ENCODE results near the gene SPCS1.
"Not testable (repeated sequence)": the region's sequence is repeated elsewhere in the genome, so short reads cannot be mapped to it uniquely, and the experiment has no call there.

Gene SPCS1

DNA sequence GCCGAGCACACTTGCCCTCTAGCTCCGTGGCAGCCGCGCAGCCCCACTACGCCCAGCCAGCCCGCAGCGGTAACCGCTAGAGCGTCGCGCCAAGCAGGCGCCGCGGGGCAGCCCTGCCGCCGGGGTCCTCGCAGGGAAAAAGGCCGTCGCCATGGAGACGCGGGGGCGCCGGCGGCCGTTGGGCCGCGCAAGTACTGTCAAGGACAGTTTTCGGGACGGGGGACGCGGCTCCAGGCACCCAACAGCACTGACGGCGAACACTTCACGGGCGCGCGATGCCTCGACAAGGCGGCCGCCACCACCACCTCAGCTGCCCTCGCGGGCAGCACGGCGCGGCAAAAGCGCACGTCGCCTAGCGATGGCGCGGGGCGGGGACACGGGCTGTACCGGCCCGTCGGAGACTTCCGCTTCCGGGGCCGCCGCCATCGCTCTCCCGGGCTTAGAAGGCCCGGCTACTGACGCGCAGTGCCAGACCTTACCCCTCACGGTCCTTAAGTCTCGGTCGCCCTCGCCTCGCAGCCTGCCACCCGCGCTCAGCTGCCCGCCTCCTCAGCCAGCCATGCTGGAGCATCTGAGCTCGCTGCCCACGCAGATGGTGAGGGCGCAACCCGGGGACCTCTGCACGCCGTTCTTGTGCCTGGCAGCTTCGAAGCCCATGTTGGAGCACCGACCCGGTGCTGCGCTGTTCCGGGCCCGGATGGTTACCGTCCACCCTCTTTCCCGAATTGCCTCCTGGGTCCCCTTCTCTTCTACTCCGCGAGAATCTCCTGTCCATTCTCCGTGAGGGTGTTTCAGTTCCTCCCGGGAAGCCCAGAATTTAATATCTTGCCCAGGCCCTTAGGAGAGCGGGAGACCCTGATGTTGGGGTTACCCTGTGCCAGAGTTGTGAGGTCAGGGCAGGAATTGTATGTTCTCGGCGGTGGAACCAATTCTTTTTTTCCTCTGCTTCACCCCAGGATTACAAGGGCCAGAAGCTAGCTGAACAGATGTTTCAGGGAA, at the start of gene SPCS1, which contains the start of gene GLT8D1:
Gene SPCS1 (plus strand): TSS at position 419 of the 999 bp plus-strand sequence. CDS start 141 bp downstream, at position 560.
Gene GLT8D1 (minus strand): TSS at position 104 of the 999 bp plus-strand sequence. CDS start 5,331 bp downstream, outside the sequence.
- in situ Hi-C loops (cut with MboI; ENCODE audit: low sequenced_read_pairs) = no loop called here

DNA sequence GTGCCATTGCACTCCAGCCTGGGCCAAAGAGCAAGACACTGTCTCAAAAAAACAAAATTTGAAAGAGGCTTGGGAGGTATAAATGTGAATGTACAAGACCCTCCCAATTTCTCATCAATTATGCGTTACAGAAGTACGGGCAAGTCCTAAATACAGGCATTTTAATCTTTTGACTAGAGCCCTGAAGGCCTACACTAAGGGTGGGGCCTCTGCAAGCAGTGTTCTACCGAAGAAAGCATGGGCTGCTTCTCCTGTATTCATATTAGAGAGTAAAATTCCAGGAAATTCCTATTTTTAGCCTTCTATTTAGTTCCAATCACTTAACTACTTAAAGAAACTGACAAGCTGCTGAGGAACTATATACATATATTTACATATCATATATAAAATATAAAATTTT, 45.9 kb upstream of the SPCS1 start:
- in situ Hi-C loops (cut with MboI; ENCODE audit: low sequenced_read_pairs) = no loop called here

DNA sequence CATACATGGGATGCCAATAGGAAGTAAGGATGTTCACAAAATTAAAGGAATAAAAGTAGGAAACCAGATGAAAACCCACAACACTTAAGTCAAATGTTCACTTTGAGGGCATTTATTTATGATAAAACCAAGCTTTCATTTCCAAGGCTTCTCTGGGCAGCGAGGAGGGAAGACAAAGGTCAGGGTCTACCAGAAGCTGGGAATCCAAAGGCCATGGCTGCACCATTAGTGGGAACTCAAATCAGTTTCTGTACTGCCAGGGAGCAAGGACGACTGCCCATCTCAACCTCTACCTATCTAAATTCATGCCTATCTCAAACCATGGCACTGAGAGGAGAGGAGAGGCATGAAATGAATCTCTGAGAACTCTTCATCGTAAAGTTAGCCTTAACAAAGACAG, 42.8 kb upstream of the SPCS1 start:
- in situ Hi-C loops (cut with MboI; ENCODE audit: low sequenced_read_pairs) = no loop called here

DNA sequence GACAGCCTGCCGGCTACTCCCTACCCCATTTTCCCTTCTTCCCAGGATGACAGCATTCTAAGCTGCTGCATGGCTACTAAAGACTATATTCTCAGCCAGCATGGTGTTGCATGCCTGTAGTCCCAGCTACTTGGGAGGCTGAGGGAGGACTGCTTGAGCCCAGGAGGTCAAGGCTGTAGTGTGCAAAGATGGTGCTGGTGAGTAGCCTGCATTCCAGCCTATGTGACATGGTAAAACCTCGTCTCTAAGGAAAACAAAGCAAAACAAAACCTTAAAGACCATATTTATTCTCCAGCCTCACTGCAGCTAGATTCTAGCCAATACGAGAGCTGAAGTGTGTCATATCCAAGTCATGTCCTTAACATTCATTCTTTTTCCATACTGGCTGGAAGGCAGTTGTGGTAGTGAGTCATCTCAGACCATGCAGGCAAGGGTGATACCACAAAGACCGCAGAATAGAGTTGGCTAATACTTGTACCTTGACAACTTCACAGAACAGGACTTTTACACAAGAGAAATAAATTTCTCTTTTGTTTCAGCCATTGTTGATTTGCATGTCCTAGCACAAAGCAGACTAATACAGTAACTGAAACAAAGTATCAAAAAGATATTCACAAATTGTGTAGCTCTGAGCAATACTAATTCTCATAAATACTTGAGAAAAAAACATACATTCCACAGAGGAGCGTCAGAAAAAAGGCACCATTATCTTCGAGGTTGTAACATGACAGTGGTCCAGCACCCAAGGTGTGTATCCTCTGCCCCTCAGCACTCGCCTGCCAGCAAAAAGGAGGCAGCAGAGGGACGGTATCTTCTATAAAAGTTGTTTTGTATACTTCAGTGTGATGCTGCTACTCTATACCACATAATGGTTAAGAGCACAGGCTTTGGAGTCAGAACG, 35.0 kb upstream of the SPCS1 start:
- in situ Hi-C loops (cut with MboI; ENCODE audit: low sequenced_read_pairs) = no loop called here

DNA sequence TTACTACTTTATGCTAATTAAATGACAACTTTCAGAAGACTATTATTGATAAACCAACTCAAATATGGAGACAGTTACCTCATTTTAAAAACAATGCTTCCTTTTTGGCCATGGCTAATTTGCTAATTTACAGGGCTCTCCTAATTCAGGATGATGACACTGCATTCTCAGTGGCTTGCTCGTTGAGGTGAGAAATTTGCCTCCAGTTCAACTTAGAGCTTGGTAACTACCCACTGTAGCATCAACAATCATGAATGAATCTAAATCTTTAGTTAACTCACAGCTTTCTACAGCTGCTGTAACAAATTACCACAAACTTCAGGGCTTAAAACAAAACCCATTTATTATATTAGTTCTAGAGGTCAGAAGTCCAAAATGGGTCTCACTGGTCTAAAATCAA, 34.2 kb upstream of the SPCS1 start:
- in situ Hi-C loops (cut with MboI; ENCODE audit: low sequenced_read_pairs) = no loop called here

DNA sequence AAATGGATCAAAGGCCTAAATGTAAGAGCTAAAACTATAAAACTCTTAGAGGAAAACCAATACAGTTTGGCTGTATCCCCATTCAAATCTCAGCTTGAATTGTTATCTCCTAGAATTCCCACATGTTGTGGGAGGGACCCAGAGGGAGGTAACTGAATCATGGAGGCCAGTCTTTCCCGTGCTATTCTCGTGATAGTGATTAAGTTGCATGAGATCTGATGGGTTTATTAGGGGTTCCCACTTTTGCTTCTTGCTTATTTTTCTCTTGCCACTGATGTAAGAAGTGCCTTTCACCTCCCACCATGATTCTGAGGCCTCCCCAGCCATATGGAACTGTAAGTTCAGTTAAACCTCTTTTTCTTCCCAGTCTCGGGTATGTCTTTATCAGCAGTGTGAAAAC, 29.7 kb upstream of the SPCS1 start:
- in situ Hi-C loops (cut with MboI; ENCODE audit: low sequenced_read_pairs) = not testable (repeated sequence)

DNA sequence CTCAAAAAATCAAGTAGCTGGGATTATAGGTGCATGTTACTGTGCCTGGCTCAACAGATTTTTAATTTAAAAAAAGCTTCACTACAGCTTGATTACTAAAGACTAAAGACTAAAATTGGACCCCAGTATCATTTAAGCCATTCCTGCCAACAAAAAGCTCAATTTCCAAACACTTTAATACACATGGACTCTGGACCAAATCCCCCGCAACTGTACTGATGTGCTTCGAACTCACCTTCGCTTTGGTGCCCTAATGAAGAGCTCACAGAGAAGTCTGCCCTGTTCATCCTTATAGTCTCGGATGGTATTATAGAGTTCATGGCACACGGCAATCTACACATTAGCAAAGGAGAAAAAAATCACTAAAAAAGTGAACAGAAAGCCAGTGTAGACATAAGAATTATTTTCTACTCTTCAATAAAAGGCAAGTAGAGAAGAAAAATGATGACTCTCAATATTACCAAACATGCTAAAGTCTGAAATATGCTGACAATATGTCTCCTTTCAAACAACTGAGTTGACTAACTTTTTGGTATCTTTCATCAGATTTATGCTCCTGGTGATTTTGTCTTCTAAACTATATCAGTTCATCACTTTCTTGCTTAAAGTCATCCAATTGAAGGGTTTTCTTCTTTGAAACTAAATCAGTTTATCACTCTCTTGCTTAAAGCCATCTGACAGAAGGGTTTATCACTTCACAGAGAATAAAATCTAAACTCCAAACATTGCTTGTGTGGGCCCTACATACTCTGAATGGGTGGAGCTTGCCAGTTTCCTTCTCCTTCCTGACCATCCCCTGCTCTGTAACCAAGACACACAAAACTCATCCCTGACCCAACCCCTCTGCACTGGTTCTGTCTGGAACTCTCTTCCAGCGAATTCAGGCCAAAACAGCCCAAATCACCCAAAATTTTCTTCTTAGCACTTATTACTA, 27.4 kb upstream of the SPCS1 start:
- in situ Hi-C loops (cut with MboI; ENCODE audit: low sequenced_read_pairs) = no loop called here

DNA sequence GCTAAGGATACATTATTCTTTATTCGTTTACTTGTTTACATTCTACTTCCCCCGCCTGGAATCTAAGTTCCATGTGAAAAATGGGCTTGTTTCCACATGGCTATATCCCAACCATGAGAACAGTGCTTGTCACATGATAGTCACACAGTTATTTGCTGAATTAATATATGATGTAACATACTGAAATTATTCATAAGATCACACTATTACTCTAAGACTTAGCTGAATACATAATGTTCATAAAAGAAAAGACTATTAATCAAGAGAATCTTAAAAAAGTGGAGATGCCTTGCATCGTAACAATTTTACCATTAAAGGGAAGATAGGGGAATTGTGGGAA, 26.7 kb upstream of the SPCS1 start:
- in situ Hi-C loops (cut with MboI; ENCODE audit: low sequenced_read_pairs) = no loop called here

DNA sequence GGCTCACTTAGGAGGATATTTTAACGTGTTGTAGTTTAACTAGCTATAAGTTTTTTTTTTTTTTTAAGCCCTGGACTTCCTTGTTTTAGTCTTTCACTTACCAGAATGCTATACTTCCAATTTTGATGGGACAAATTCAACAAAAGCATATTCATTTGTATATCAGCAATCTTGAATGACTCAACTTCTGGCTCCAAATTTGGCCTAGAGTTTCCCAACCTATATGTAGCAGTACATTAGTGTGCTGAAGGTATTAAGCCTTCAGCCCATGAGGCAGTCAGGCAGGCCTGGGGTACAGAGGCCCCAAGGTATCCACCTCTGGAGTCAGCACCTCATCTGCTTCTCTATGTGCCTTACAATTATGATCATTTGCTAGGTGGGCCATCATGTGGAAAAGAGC, 26.1 kb upstream of the SPCS1 start:
- in situ Hi-C loops (cut with MboI; ENCODE audit: low sequenced_read_pairs) = loop anchor here (10.0 kb wide), 1 partner anchor 205 kb away; no protein-coding TSS in a partner anchor

DNA sequence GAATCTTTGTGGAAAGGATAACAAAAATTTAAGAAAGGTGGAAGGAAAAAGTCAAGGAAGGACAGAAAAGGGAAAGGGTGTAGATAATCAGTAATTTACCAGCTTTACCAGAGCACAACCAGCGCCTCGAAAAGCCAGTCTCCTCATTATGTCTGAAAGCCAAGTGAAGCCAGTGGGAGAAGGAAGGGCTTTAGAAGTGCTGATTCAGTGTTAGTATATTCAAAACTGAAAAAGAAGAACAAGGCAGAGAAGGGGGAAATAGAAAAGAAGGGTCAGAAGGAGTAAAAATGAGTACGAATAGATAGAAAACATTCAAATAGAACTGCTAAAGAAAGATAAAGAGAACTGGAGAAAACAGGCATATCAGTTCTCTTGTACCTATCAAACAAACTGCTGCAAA, 24.3 kb upstream of the SPCS1 start:
- in situ Hi-C loops (cut with MboI; ENCODE audit: low sequenced_read_pairs) = loop anchor here (10.0 kb wide), 1 partner anchor 207 kb away; no protein-coding TSS in a partner anchor

DNA sequence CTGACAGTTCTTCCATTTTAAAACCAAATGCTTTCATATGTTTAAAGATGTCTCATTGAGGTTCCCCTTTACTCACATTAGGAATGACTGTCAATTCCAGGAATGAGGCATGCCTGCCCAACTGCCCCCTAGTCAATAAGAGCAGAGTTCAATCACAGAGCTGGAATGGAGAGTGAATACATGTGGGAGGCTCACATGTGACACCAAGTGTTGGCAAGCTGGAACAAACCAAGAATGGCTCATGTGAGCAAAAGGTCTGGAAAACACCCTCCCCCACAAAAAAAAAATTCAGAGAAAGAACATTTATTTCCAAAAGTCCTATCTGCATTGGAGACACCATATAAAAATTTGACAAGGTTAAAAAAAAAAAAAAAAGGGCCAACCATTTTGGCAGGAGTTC, 23.9 kb upstream of the SPCS1 start:
- in situ Hi-C loops (cut with MboI; ENCODE audit: low sequenced_read_pairs) = loop anchor here (10.0 kb wide), 1 partner anchor 207 kb away; no protein-coding TSS in a partner anchor

DNA sequence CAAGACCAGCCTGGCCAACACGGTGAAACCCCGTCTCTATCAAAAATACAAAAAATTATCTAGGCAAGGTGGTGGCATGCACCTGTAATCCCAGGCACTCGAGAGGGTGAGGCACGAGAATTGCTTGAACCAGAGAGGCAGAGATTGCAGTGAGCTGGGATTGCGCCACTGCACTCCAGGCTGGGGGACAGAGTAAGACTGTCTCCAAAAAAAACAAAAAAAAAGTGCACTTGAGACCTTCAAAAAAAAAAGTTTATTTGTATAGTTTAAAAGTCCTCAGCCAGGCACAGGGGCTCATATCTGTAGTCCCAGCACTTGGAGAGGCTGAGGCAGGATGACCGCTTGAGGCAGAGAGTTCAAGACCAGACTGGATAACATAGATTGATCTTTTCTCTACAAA, 22.3 kb upstream of the SPCS1 start:
- in situ Hi-C loops (cut with MboI; ENCODE audit: low sequenced_read_pairs) = loop anchor here (10.0 kb wide), 1 partner anchor 209 kb away; no protein-coding TSS in a partner anchor

DNA sequence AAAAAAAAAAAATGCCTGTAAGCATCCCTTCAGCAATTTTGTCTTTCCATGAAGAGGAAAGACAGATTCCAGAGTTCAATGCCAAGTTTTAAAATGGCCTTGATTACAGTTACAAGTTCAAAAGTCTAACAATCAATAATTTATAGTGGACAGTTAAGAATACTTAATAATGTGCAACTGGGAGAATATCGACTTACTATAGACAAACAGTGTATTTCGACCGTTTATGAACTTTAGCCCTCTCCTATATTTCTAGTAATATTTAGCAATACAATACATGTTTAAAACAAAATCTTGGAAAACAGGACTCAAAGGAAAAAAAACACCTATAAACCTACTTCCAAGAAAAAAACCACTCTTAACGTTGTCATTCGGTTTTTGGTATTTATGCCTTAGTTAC, 21.7 kb upstream of the SPCS1 start:
- in situ Hi-C loops (cut with MboI; ENCODE audit: low sequenced_read_pairs) = loop anchor here (10.0 kb wide), 1 partner anchor 209 kb away; no protein-coding TSS in a partner anchor

DNA sequence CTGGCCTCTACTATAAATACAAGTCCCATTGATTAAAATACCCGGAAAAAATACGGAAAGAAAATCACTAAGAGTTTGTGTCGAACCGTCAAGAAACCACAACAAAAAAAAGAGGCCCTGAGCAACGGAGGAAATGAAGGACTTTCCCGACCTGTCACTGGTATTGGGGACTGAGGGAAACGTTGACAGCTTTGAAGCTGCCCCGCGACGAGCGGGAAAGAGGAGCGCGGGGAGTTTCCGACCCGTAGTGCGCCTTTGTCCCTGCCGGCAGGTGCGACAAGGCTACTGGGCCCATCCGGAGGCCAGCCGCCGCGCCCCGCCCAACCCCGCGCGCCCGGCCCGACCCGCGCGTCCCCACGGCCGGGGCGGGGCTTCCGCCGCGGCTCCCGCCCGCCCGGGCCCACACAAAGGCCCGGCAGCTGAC, 20.6 kb upstream of the SPCS1 start:
- in situ Hi-C loops (cut with MboI; ENCODE audit: low sequenced_read_pairs) = loop anchor here (10.0 kb wide), 1 partner anchor 210 kb away; no protein-coding TSS in a partner anchor

DNA sequence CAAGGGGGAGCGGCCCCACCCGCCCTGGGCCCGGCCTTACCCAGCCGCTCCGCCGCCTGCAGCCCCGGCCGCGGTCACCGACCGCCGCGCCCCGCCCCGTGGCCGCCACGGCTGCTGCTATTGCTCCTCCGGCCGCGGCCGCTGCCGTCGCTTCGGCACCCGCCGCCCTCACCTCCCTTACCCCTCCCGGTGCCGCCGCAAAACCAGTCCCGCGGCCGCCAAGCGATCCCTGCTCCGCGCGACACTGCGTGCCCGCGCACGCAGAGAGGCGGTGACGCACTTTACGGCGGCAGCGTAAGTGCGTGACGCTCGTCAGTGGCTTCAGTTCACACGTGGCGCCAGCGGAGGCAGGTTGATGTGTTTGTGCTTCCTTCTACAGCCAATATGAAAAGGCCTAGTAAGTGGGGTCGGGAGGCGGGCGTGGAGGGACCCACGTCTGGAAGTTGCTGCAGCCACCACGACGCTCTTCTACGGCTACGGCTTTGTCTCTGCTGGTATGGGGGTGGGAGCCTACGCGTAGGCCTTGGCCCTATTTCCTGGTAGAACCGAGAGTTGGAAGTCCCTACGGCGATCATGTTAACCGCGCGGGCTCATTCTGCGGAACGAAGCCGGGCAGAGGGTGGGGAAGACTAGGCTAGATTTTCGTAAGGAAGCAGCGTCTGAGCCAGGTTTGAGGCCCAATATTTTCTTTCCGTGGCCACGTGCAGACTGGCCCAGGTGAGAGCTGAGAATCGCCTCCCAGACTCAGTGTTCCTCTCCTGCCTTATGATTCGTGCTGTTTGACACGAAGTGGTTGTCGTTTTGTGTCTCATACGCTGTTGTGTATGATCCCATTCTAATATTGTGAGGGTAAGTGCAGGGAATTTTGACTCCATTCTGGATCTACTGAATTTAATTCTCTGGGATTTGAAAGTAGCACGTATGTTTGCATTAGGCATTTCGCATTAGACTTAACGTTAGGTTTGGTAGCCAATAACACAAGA, 19.9 kb upstream of the SPCS1 start, which contains the start of the genes GNL3 and PBRM1:
Gene GNL3 (plus strand): TSS at position 324 of the 983 bp plus-strand sequence. CDS start 61 bp downstream, at position 385.
Gene PBRM1 (minus strand): TSS at position 205 of the 983 bp plus-strand sequence.
- in situ Hi-C loops (cut with MboI; ENCODE audit: low sequenced_read_pairs) = loop anchor here (10.0 kb wide), 1 partner anchor 211 kb away; no protein-coding TSS in a partner anchor

DNA sequence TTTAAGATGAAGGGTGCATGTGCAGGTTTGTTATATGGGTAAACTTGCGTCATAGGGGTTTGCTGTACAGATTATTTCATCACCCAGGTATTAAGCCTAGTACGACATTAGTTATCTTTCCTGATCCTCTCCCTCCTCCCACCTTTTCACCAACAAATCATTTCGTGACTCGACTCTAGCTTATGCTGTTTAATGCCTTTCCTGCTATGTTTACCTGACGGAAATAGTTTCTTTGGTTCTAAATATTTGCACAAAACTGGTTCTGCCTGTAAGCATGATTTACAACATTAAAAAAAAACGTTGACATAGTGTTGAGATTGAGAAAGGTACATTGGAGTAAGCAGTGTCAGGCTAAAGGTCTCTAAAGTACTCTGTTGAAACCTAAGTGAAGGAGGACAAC, 17.6 kb upstream of the SPCS1 start:
- in situ Hi-C loops (cut with MboI; ENCODE audit: low sequenced_read_pairs) = loop anchor here (10.0 kb wide), 1 partner anchor 213 kb away; no protein-coding TSS in a partner anchor

DNA sequence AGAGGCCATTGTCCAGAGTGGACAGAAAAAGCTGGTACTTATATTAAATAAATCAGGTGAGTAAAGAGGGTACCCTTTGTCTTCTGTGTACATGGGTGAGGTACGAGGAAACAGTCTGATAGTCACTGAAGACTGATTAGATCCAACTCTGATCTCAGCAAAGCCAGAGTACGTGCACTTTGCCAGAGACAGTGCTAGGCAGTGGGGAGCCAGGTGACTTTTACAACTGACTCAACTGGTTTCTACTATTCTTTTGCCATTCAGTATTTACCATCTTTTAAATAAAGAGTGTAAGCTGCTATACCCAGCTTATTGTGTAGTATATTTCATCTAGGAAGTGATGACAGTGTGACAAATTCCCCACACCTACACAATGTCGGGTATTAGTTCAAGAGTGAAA, 16.8 kb upstream of the SPCS1 start:
- in situ Hi-C loops (cut with MboI; ENCODE audit: low sequenced_read_pairs) = loop anchor here (10.0 kb wide), 1 partner anchor 214 kb away; no protein-coding TSS in a partner anchor

DNA sequence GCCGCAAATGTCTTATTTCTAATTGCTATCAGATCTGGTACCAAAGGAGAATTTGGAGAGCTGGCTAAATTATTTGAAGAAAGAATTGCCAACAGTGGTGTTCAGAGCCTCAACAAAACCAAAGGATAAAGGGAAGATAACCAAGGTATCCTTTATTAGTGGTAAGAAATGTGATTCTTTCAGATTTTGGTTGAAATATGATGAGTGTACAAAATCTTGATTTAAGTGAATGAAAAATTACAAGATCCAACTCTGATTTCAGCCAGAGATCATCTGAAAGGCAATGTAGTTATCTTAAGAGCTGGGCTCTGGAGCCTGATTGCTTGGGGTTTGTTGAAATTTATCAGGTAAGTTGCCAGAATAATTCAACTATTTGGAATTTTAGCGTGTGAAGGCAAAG, 15.3 kb upstream of the SPCS1 start:
- in situ Hi-C loops (cut with MboI; ENCODE audit: low sequenced_read_pairs) = no loop called here
